Measurements from ENCODE around the gene TNFSF11.

The TNFSF11 gene

GRCh38 chr13:42612021-42612765, 38.2 kb downstream of the TNFSF11 start:
- no peak for DNase-seq

GRCh38 chr13:42614436-42615035, 40.6 kb downstream of the TNFSF11 start:
- DNase-seq = no peak

- DNase-seq = no peak
Measured at GRCh38 chr13:42615691-42616090, 41.7 kb downstream of the TNFSF11 start.

- no peak for DNase-seq
Measured at GRCh38 chr13:42617221-42617620, 43.3 kb downstream of the TNFSF11 start.

- no peak for DNase-seq
Measured at GRCh38 chr13:42623916-42624315, 50.0 kb downstream of the TNFSF11 start.

GRCh38 chr13:42625611-42626010, 51.7 kb downstream of the TNFSF11 start:
- no peak for DNase-seq

GRCh38 chr13:42626176-42626860, 52.4 kb downstream of the TNFSF11 start:
- no peak for DNase-seq

- no peak for DNase-seq
Measured at GRCh38 chr13:42628666-42629065, 54.7 kb downstream of the TNFSF11 start.

GRCh38 chr13:42631181-42631580, 57.2 kb downstream of the TNFSF11 start:
- no peak for DNase-seq

- DNase-seq = no peak
Measured at GRCh38 chr13:42633495-42633894, 59.5 kb downstream of the TNFSF11 start.

GRCh38 chr13:42638101-42638500, 64.1 kb downstream of the TNFSF11 start:
- DNase-seq = no peak

GRCh38 chr13:42638886-42639285, 64.9 kb downstream of the TNFSF11 start:
- DNase-seq = no peak

GRCh38 chr13:42643076-42643475, 69.1 kb downstream of the TNFSF11 start:
- DNase-seq = no peak

GRCh38 chr13:42644841-42645240, 70.9 kb downstream of the TNFSF11 start:
- no peak for DNase-seq

- DNase-seq = no peak
Measured at GRCh38 chr13:42645717-42646116, 71.8 kb downstream of the TNFSF11 start.

GRCh38 chr13:42649141-42649540, 75.2 kb downstream of the TNFSF11 start:
- no peak for DNase-seq

- DNase-seq = no peak
Measured at GRCh38 chr13:42649831-42650230, 75.9 kb downstream of the TNFSF11 start.

- no peak for DNase-seq
Measured at GRCh38 chr13:42650506-42650905, 76.6 kb downstream of the TNFSF11 start.

- no peak for DNase-seq
Measured at GRCh38 chr13:42651936-42652641, 78.1 kb downstream of the TNFSF11 start.

- DNase-seq = no peak
Measured at GRCh38 chr13:42652642-42653415, 78.9 kb downstream of the TNFSF11 start.

GRCh38 chr13:42653679-42654078, 79.7 kb downstream of the TNFSF11 start:
- no peak for DNase-seq

- no peak for DNase-seq
Measured at GRCh38 chr13:42654212-42654611, 80.3 kb downstream of the TNFSF11 start.

GRCh38 chr13:42654722-42655121, 80.8 kb downstream of the TNFSF11 start:
- no peak for DNase-seq

Measured in bone marrow (tissue), 2 donors.